ENCODE data around the gene PRXL2B. TPM values are rescaled to one million over a fixed set of nuclear protein-coding genes. Genes with fewer than 3 reads are reported as not detected.
A peak's percentile ranks its signal among the peaks of the same experiment; 100 is the strongest.
"Not testable (repeated sequence)": the region's sequence is repeated elsewhere in the genome, so short reads cannot be mapped to it uniquely, and the experiment has no call there.

The PRXL2B gene
- total RNA-seq, 4 donors from 2014 or later = 7.1 to 19.2 (median 8.8) TPM

DNA sequence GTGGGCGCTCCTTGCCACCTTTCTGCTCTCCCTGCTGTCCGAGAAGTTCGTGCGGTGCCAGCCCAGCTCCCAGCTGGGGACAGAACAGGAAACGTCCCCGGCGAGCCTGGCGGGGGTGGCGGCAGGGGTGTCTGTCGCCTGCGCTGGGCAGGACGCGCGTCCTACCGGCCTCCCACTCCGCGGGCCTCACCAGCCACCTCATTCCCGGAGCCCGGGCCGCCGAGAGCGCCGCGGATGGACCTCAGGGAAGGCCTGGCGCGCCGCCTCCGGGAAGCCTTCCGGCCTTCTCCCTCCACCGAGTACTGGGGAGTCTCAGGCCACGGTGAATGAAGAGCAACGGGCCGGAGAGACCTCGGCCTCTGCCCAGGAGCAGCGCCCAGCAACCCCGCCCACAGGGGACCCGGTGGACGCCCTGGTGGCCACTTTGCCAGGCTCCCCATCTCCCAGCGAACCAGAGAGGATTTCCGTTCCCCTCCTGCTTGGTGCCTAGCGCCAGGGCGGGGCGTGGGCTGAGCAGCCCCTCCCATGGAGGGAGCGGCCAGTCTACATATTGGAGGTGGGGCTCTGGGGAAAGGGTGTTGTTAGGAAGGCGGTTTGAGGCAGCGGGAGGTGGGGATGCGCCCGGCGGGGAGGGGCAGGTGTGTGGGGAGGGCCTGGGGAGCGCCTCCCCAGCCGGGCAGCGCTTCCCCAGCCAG, 39.9 kb upstream of the PRXL2B start:
- TF ChIP-seq, protein P1, sequence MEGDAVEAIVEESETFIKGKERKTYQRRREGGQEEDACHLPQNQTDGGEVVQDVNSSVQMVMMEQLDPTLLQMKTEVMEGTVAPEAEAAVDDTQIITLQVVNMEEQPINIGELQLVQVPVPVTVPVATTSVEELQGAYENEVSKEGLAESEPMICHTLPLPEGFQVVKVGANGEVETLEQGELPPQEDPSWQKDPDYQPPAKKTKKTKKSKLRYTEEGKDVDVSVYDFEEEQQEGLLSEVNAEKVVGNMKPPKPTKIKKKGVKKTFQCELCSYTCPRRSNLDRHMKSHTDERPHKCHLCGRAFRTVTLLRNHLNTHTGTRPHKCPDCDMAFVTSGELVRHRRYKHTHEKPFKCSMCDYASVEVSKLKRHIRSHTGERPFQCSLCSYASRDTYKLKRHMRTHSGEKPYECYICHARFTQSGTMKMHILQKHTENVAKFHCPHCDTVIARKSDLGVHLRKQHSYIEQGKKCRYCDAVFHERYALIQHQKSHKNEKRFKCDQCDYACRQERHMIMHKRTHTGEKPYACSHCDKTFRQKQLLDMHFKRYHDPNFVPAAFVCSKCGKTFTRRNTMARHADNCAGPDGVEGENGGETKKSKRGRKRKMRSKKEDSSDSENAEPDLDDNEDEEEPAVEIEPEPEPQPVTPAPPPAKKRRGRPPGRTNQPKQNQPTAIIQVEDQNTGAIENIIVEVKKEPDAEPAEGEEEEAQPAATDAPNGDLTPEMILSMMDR (IDR thresholded peaks at IDR 0.05) = no peak
- ATAC-seq (ENCODE audit: low FRiP score) (peak; percentile 65), DNase-seq (ENCODE audit: low spot score) (no peak)

GRCh38 chr1:2547210-2548067, 39.1 kb upstream of the PRXL2B start:
- peak; percentile 7 for ATAC-seq (ENCODE audit: low FRiP score)
- TF ChIP-seq, protein P1 (IDR thresholded peaks at IDR 0.05) = no peak

DNA sequence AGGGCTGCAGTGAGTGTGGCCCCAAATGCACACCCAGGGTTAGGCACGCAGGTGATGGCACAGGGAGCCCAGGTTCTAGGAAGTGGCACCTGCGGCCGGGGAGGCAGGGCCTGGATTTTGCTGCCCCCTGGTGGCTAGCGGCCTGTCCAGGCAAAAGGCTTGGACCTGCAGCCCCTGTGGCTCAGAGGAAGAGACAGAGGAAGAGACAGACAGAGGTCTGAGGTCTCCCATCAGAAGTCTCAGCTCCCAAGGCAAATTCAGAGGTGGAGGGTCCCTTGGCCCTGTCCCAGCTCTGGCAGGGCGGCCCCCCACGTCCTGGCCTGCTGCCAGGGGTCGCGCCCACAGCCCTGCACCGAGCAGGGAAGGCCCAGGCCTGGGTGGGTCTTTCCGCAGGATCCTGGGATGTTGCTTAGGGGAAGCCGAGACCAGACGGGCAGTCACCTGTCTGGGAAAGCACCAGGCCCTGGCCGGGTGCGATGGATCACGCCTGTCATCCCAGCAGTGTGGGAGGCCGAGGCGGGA, 38.4 kb upstream of the PRXL2B start:
- DNase-seq (ENCODE audit: low spot score) (no peak), ATAC-seq (ENCODE audit: low FRiP score) (peak; percentile 27)
- TF ChIP-seq, protein P1 (IDR thresholded peaks at IDR 0.05) = peak in 2 of 3 donors; percentile 43 to 58

More at GRCh38 chr1:2547210-2548067, 39.1 kb upstream of the PRXL2B start:
- no peak for DNase-seq (ENCODE audit: low spot score)

GRCh38 chr1:2549367-2550029, 37.1 kb upstream of the PRXL2B start:
- DNase-seq (ENCODE audit: low spot score); ATAC-seq (ENCODE audit: low FRiP score): not testable (repeated sequence)

- not testable (repeated sequence) for DNase-seq (ENCODE audit: low spot score); ATAC-seq (ENCODE audit: low FRiP score)
Observed at GRCh38 chr1:2550309-2550861, 36.2 kb upstream of the PRXL2B start.

DNA sequence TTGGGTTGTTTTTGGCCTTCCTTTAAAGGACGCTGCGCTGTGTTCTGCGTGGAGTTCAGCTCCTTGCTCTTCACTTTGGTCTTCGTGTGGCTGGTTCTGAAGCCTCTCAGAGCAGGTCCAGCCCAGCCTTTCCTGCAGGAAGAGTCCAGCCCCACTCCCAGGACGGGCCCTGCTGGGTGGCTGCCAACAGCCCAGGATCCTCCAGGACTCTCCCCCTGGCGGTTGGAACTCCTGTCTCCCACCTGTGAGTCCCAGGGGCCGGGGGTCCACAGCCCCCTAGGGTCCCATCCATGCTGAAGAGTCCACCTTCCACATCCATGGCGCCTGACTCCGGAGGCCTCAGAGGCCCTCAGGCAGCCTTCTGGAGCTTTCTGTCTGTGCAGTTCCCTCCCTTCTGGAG, 35.0 kb upstream of the PRXL2B start:
- not testable (repeated sequence) for DNase-seq (ENCODE audit: low spot score)

DNA sequence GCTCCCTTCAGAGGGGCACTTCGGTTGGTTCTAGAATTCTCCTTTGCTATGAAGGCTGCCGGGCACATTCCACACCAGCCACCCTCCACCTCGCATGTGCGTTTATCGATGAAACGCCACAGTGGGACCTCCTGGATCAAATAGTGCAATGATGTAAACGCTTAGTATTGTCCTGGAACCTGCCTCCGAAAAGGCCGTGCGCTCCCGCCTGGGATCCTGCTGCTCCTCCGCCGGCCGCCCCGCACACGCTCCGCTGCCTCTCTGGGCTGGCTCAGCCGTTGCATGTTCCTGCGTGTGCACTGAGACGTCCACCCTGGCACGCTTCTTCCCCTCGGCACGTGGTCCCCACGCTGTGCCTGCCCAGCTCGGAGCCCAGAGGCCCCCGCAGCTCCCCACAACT, 34.4 kb upstream of the PRXL2B start:
- no peak for DNase-seq (ENCODE audit: low spot score)
- no peak for ATAC-seq (ENCODE audit: low FRiP score)
- TF ChIP-seq, protein P1 (IDR thresholded peaks at IDR 0.05) = no peak

More for the DNA sequence above, 35.0 kb upstream of the PRXL2B start:
- ATAC-seq (ENCODE audit: low FRiP score) = not testable (repeated sequence)

- DNase-seq (ENCODE audit: low spot score); ATAC-seq (ENCODE audit: low FRiP score): not testable (repeated sequence)
Observed at GRCh38 chr1:2553076-2553475, 33.5 kb upstream of the PRXL2B start.
